ENCODE results near the gene CERS6.
"Not testable (repeated sequence)": the region's sequence is repeated elsewhere in the genome, so short reads cannot be mapped to it uniquely, and the experiment has no call there.

CERS6 gene

GRCh38 chr2:168500516-168500915, 44.4 kb downstream of the CERS6 start:
- peaks cover 7% of the 10 kb centered on the region for H3K27me3 Mint-ChIP-seq
- no peak for DNase-seq (ENCODE audit: low spot score in 2 of 2)
- H3K9me3 Mint-ChIP-seq, result peaks cover 6% of the 10 kb centered on the region
- no peaks in the 10 kb centered on the region for H3K4me1 Mint-ChIP-seq
- H3K4me3 Mint-ChIP-seq, result no peak overlapping the region
- ATAC-seq (replicated peaks; ENCODE audit: extremely low read depth, poor library complexity, severe bottlenecking), result no peak
- H3K27ac Mint-ChIP-seq (ENCODE audit: low read depth), result no peak overlapping the region
- H3K36me3 Mint-ChIP-seq (ENCODE audit: insufficient read depth), result no peaks in the 10 kb centered on the region

GRCh38 chr2:168501466-168502065, 45.5 kb downstream of the CERS6 start:
- Mint-ChIP-seq H3K27ac (ENCODE audit: low read depth) (no peak overlapping the region), H3K36me3 (ENCODE audit: insufficient read depth) (no peaks in the 10 kb centered on the region)

GRCh38 chr2:168502852-168503251, 46.8 kb downstream of the CERS6 start:
- ATAC-seq (replicated peaks; ENCODE audit: extremely low read depth, poor library complexity, severe bottlenecking); H3K9me3 Mint-ChIP-seq; H3K4me1 Mint-ChIP-seq; DNase-seq (ENCODE audit: low spot score in 2 of 2); H3K4me3 Mint-ChIP-seq; H3K27me3 Mint-ChIP-seq; H3K27ac Mint-ChIP-seq (ENCODE audit: low read depth); H3K36me3 Mint-ChIP-seq (ENCODE audit: insufficient read depth): not testable (repeated sequence)

More at GRCh38 chr2:168501466-168502065, 45.5 kb downstream of the CERS6 start:
- H3K27me3 Mint-ChIP-seq, result no peaks in the 10 kb centered on the region
- ATAC-seq (replicated peaks; ENCODE audit: extremely low read depth, poor library complexity, severe bottlenecking) (no peak), DNase-seq (ENCODE audit: low spot score in 2 of 2) (no peak)
- no peaks in the 10 kb centered on the region for H3K4me1 Mint-ChIP-seq
- no peak overlapping the region for H3K4me3 Mint-ChIP-seq
- H3K9me3 Mint-ChIP-seq, result peaks cover 6% of the 10 kb centered on the region

GRCh38 chr2:168503901-168504300, 47.8 kb downstream of the CERS6 start:
- H3K4me1 Mint-ChIP-seq, result no peaks in the 10 kb centered on the region
- no peaks in the 10 kb centered on the region for H3K27me3 Mint-ChIP-seq
- H3K9me3 Mint-ChIP-seq, result peaks cover 6% of the 10 kb centered on the region
- no peak for ATAC-seq (replicated peaks; ENCODE audit: extremely low read depth, poor library complexity, severe bottlenecking)
- no peak for DNase-seq (ENCODE audit: low spot score in 2 of 2)
- no peak overlapping the region for H3K27ac Mint-ChIP-seq (ENCODE audit: low read depth)
- no peaks in the 10 kb centered on the region for H3K36me3 Mint-ChIP-seq (ENCODE audit: insufficient read depth)
- no peak overlapping the region for H3K4me3 Mint-ChIP-seq

GRCh38 chr2:168504323-168504722, 48.3 kb downstream of the CERS6 start:
- Mint-ChIP-seq H3K36me3 (ENCODE audit: insufficient read depth) (no peaks in the 10 kb centered on the region), H3K4me3 (no peak overlapping the region), H3K9me3 (peaks cover 6% of the 10 kb centered on the region), H3K4me1 (no peaks in the 10 kb centered on the region), H3K27ac (ENCODE audit: low read depth) (no peak overlapping the region), H3K27me3 (no peaks in the 10 kb centered on the region)
- no peak for DNase-seq (ENCODE audit: low spot score in 2 of 2)
- no peak for ATAC-seq (replicated peaks; ENCODE audit: extremely low read depth, poor library complexity, severe bottlenecking)

- Mint-ChIP-seq H3K27me3 (no peaks in the 10 kb centered on the region), H3K4me1 (no peaks in the 10 kb centered on the region), H3K4me3 (no peak overlapping the region), H3K27ac (ENCODE audit: low read depth) (no peak overlapping the region), H3K36me3 (ENCODE audit: insufficient read depth) (no peaks in the 10 kb centered on the region), H3K9me3 (no peaks in the 10 kb centered on the region)
- ATAC-seq (replicated peaks; ENCODE audit: extremely low read depth, poor library complexity, severe bottlenecking), result no peak
- DNase-seq (ENCODE audit: low spot score in 2 of 2), result no peak
Measured at GRCh38 chr2:168510125-168510756, 54.2 kb downstream of the CERS6 start.

- Mint-ChIP-seq H3K36me3 (ENCODE audit: insufficient read depth) (no peaks in the 10 kb centered on the region), H3K27ac (ENCODE audit: low read depth) (no peak overlapping the region), H3K4me1 (no peaks in the 10 kb centered on the region), H3K27me3 (no peaks in the 10 kb centered on the region), H3K9me3 (no peaks in the 10 kb centered on the region), H3K4me3 (no peak overlapping the region)
- DNase-seq (ENCODE audit: low spot score in 2 of 2) (no peak), ATAC-seq (replicated peaks; ENCODE audit: extremely low read depth, poor library complexity, severe bottlenecking) (no peak)
Measured at GRCh38 chr2:168514692-168515091, 58.6 kb downstream of the CERS6 start.

GRCh38 chr2:168515502-168515901, 59.4 kb downstream of the CERS6 start:
- H3K27me3 Mint-ChIP-seq, result no peaks in the 10 kb centered on the region
- H3K36me3 Mint-ChIP-seq (ENCODE audit: insufficient read depth), result no peaks in the 10 kb centered on the region
- no peak overlapping the region for H3K27ac Mint-ChIP-seq (ENCODE audit: low read depth)
- H3K4me1 Mint-ChIP-seq, result no peaks in the 10 kb centered on the region
- no peak overlapping the region for H3K4me3 Mint-ChIP-seq
- DNase-seq (ENCODE audit: low spot score in 2 of 2) (no peak), ATAC-seq (replicated peaks; ENCODE audit: extremely low read depth, poor library complexity, severe bottlenecking) (no peak)
- no peaks in the 10 kb centered on the region for H3K9me3 Mint-ChIP-seq

GRCh38 chr2:168517816-168518215, 61.7 kb downstream of the CERS6 start:
- no peaks in the 10 kb centered on the region for H3K27me3 Mint-ChIP-seq
- H3K36me3 Mint-ChIP-seq (ENCODE audit: insufficient read depth), result no peaks in the 10 kb centered on the region
- ATAC-seq (replicated peaks; ENCODE audit: extremely low read depth, poor library complexity, severe bottlenecking) (no peak), DNase-seq (ENCODE audit: low spot score in 2 of 2) (no peak)
- no peaks in the 10 kb centered on the region for H3K9me3 Mint-ChIP-seq
- no peak overlapping the region for H3K27ac Mint-ChIP-seq (ENCODE audit: low read depth)
- no peak overlapping the region for H3K4me3 Mint-ChIP-seq
- no peaks in the 10 kb centered on the region for H3K4me1 Mint-ChIP-seq

- Mint-ChIP-seq H3K4me1 (no peaks in the 10 kb centered on the region), H3K9me3 (no peaks in the 10 kb centered on the region), H3K4me3 (no peak overlapping the region), H3K27ac (ENCODE audit: low read depth) (no peak overlapping the region), H3K27me3 (peaks cover 7% of the 10 kb centered on the region), H3K36me3 (ENCODE audit: insufficient read depth) (no peaks in the 10 kb centered on the region)
- ATAC-seq (replicated peaks; ENCODE audit: extremely low read depth, poor library complexity, severe bottlenecking) (no peak), DNase-seq (ENCODE audit: low spot score in 2 of 2) (no peak)
Measured at GRCh38 chr2:168518555-168519066, 62.5 kb downstream of the CERS6 start.

- Mint-ChIP-seq H3K27ac (ENCODE audit: low read depth) (no peak overlapping the region), H3K4me3 (no peak overlapping the region), H3K9me3 (no peaks in the 10 kb centered on the region), H3K36me3 (ENCODE audit: insufficient read depth) (no peaks in the 10 kb centered on the region), H3K4me1 (peaks cover 5% of the 10 kb centered on the region), H3K27me3 (peaks cover 16% of the 10 kb centered on the region)
- ATAC-seq (replicated peaks; ENCODE audit: extremely low read depth, poor library complexity, severe bottlenecking) (no peak), DNase-seq (ENCODE audit: low spot score in 2 of 2) (no peak)
Measured at GRCh38 chr2:168519534-168520308, 63.6 kb downstream of the CERS6 start.

- H3K4me3 Mint-ChIP-seq, result no peak overlapping the region
- ATAC-seq (replicated peaks; ENCODE audit: extremely low read depth, poor library complexity, severe bottlenecking) (no peak), DNase-seq (ENCODE audit: low spot score in 2 of 2) (no peak)
- no peak overlapping the region for H3K27ac Mint-ChIP-seq (ENCODE audit: low read depth)
- no peaks in the 10 kb centered on the region for H3K9me3 Mint-ChIP-seq
- H3K4me1 Mint-ChIP-seq, result peaks cover 5% of the 10 kb centered on the region
- peaks cover 16% of the 10 kb centered on the region for H3K27me3 Mint-ChIP-seq
- no peaks in the 10 kb centered on the region for H3K36me3 Mint-ChIP-seq (ENCODE audit: insufficient read depth)
Measured at GRCh38 chr2:168521053-168521741, 65.1 kb downstream of the CERS6 start.

Data from central memory CD8-positive, alpha-beta T cell (primary cell).